EL (cell line): ENCODE results near the gene ZNF185.
A peak's percentile ranks its signal among the peaks of the same experiment; 100 is the strongest.

Experiments
- DNase-seq: peaks from one replicate; pipeline ENCODE4 v3.0.0-alpha.2; 2016

Gene ZNF185

GRCh38 chrX:152918707-152919106 is 20.8 kb downstream of the ZNF185 start:
- DNase-seq: no peak

- no peak for DNase-seq
Observed at GRCh38 chrX:152923599-152923998, 25.7 kb downstream of the ZNF185 start.

- no peak for DNase-seq
Observed at GRCh38 chrX:152925835-152926234, 28.0 kb downstream of the ZNF185 start.

- peak; percentile 80 for DNase-seq
Observed at GRCh38 chrX:152926279-152926678, 28.4 kb downstream of the ZNF185 start.

GRCh38 chrX:152926923-152927322 is 29.1 kb downstream of the ZNF185 start:
- DNase-seq: no peak

- DNase-seq: no peak
Observed at GRCh38 chrX:152927858-152928760, 30.2 kb downstream of the ZNF185 start.

- DNase-seq: no peak
Observed at GRCh38 chrX:152928761-152929400, 31.0 kb downstream of the ZNF185 start.

- no peak for DNase-seq
Observed at GRCh38 chrX:152929898-152930297, 32.0 kb downstream of the ZNF185 start.

- DNase-seq: no peak
Observed at GRCh38 chrX:152930516-152930915, 32.6 kb downstream of the ZNF185 start.

GRCh38 chrX:152932144-152932543 is 34.3 kb downstream of the ZNF185 start:
- DNase-seq: no peak

- DNase-seq: no peak
Observed at GRCh38 chrX:152932598-152933175, 34.8 kb downstream of the ZNF185 start.

GRCh38 chrX:152936306-152936705 is 38.4 kb downstream of the ZNF185 start:
- DNase-seq: no peak

GRCh38 chrX:152937236-152937635 is 39.4 kb downstream of the ZNF185 start:
- no peak for DNase-seq

GRCh38 chrX:152941328-152942076 is 43.6 kb downstream of the ZNF185 start:
- peak; percentile 89 for DNase-seq

- DNase-seq: no peak
Observed at GRCh38 chrX:152942077-152942442, 44.2 kb downstream of the ZNF185 start.

GRCh38 chrX:152943826-152944225 is 46.0 kb downstream of the ZNF185 start:
- DNase-seq: no peak

- DNase-seq: no peak
Observed at GRCh38 chrX:152945021-152945979, 47.4 kb downstream of the ZNF185 start.

GRCh38 chrX:152946681-152947080 is 48.8 kb downstream of the ZNF185 start:
- DNase-seq: no peak
